GM18519 (cell line): ENCODE data around the gene MYCL.
"Not testable (repeated sequence)": the region's sequence is repeated elsewhere in the genome, so short reads cannot be mapped to it uniquely, and the experiment has no call there.

Experiments
- ATAC-seq: cut with Tn5 transposase; IDR thresholded peaks from one replicate; pipeline ENCODE4 v1.9.1; 2021; ENCODE audit warnings: mild to moderate bottlenecking, moderate library complexity; ENCODE audit not compliant: unreplicated experiment, low FRiP score

MYCL gene

GRCh38 chr1:39922251-39922688 is 20.6 kb upstream of the MYCL start:
- ATAC-seq: no peak

DNA sequence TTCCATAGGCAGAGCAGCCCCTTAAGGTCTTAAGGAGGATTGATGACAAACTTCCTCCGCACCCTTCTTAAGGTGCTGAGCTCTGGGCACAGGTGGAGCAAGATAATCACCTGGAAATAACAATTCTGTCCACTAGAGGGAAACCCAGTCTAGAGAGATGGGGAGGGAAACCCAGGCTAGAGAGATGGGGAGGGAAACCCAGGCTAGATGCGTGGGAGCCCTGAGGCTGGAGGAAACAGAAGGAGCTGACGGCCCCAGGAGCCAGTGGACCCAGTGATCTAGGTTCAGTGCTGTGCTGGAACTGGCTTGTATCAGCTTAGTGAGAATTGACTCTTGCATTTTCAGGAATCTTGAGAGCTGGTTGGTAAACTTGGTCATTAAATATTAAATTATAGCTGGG is 17.8 kb upstream of the MYCL start:
- no peak for ATAC-seq

DNA sequence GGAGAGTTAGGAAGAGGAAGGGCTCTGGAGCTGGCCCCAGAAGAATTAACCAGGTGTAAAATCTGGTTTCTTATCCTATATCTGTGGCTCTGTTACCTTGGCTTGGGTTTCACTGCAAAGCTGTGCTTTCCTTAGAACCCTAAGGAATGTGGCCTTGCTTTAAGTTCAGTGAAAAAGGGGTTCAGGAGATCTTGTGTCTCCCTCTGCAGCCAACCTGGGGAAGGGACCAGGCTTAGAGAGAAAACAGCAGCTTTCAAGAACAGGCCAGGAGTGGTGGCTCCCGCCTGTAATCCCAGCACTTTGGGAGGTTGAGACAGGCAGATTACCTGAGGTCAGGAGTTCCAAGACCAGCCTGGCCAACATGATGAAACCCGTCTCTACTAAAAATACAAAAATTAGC is 16.1 kb upstream of the MYCL start:
- ATAC-seq: no peak

DNA sequence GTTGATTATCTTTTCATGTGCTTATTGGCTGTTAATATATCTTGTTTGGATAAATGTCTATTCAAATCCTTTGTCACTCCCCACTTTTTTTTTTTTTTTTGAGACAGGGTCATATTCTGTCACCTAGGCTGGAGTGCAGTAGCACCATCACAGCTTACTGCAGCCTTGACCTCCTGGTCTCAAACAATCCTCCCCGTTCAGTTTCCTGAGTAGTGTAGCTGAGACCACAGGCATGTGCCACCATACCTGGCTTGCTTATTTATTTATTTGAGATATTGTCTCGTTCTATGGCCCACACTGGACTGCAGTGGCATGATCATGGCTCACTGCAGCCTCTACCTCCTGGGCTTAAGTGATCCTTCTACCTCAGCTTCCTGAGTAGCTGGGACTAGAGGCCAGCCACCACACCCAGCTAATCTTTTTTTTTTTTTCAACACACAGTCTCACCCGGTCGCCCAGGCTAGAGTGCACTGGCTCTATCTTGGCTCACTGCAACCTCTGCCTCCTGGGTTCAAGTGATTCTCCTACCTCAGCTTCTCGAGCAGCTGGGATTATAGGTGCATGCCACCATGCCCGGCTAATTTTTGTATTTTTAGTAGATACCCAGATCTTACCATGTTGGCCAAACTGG is 13.9 kb upstream of the MYCL start:
- ATAC-seq: no peak

- not testable (repeated sequence) for ATAC-seq
Observed at GRCh38 chr1:39913136-39913535, 11.4 kb upstream of the MYCL start.

DNA sequence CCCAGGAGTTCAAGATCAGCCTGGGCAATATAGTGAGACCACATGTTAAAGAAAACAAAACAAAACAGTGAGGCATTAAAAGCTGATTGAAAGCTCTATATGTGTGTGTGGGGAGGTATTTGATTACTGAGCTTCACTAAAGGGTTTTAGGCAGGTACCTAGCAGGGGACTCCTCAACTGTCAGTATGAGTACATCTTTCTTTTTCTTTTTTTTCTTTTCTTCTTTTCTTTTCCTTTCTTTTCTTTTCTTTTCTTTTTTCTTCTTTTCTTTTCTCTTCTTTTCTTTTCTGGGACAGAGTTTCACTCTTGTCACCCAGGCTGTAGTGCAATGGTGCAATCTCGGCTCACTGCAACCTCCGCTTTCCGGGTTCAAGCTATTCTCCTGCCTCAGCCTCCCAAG is 8.5 kb upstream of the MYCL start:
- ATAC-seq: no peak

- ATAC-seq: no peak
Observed at GRCh38 chr1:39908534-39908933, 6.8 kb upstream of the MYCL start.

- no peak for ATAC-seq
Observed at GRCh38 chr1:39907528-39908453, 6.1 kb upstream of the MYCL start.

- ATAC-seq: no peak
Observed at GRCh38 chr1:39905172-39905571, 3.5 kb upstream of the MYCL start.

GRCh38 chr1:39902460-39902807 is 717 bp upstream of the MYCL start:
- no peak for ATAC-seq

- ATAC-seq: no peak
Observed at GRCh38 chr1:39901464-39901713, 328 bp downstream of the MYCL start.

DNA sequence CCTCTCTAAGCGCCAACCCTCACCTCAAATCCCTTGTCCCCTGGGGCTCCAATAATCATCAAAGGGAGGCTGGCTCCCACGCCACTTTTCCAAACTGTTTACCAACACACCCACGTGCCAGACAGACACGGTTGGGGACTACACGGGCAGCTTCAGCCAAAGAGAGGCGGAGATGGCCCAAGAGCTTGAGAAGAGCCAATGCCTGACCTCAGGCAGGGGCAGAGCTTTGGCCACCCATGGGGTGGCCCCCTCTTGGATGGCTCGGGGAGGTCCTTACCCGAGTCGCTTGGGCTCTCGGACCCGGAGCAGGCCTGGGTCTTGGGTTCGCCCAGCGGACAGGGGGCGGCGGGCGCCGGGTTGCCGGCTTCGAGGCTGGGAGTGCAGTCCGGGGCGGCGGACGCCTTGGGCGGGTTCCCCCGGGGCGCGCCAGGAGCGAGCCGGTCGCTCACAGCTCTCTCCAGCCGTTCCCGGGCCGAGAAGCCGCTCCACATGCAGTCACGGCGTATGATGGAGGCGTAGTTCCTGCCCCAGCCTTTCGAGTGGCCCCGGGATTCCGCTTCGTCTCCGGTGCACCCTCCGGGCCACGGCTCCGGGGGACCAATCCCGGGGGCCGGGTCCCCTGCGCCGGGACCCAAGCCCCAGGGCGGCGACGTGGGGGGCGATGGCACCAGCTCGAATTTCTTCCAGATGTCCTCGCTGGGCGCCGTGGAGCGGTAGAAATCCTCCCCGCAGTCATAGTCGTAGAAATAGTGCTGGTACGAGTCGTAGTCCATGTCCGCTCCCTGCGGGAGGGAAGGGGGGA is 854 bp downstream of the MYCL start:
- ATAC-seq: no peak

DNA sequence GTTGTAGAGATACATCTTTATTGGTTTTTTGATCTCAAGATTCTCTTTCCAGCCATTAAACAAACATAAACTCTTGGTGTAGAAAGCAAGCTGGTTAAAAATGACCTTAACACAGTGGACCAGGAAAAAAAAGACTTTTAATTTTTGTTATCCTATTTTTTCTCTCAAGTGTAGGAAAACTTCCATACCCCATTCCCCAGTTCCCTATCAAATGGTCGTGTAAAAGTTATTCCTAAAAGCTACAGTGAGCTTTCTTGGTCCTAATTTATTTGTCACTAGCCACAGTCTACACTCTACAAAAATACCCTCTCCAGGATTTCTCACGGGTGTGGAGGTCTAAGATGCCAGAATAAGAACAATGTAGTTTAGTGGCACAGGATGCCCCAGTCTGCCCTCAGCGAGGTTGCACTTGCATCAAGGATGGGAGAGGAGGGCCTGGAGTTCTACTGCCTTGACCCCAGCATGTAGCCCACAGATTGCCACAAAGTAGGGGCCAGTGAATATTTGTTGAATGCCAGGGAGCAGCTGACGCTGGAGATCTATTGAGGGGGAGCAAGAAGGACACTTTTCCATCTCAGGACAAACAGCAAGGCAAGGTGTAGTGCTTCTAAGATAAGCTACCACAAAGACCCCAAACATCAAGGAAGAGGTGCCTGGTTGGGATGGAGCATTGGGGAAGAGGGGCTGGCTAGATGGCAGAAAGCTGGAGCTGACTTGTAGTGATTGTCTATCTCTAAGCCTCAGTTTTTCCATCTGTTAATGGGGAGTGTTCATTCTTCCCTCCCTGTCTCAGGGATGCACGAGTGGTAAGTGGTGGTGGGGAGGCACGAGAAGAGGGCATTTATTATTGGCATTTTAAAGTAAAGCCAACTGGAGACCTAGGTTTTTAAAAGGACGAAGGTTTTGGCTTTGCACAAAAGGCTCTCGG is 1.8 kb downstream of the MYCL start:
- no peak for ATAC-seq

GRCh38 chr1:39898648-39899603 is 2.8 kb downstream of the MYCL start:
- ATAC-seq: no peak

GRCh38 chr1:39898191-39898590 is 3.5 kb downstream of the MYCL start:
- no peak for ATAC-seq

DNA sequence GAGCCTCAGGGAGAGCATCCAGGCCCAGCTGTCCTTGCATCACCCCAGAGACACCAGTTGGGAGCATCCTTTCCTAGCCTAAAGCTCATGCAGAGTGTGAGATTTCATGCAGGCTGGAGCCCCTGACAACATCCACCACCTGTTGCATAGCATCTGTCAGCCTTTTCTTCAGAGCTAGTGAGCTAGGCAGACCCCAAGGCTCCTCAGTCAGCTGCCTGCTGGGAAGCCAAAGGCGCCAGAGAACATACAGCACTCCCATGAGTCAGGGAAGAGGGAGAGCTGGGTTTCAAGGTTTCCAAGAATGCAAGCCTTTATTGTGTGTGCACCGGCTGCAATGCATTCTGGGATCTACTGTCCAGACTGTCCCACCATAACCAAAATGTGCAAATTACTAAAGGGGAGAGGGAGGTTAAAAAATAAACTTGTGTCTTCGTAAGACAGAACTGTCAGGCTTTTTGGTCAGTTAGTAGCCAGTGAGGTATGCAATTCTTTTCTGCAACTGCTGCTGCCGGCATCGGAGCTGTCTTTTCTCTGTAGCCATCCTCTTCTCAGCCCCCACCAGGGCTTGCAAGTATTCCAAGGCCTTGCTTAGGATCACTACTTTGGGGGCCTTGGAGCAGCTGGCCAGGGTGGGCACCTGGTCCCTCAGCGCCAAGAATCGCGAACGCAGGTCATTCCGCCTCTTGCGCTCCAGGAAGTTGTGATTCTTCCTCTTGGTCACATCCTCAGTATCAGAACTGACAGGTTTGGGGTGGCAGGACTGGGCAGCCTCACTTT is 4.6 kb downstream of the MYCL start:
- no peak for ATAC-seq

DNA sequence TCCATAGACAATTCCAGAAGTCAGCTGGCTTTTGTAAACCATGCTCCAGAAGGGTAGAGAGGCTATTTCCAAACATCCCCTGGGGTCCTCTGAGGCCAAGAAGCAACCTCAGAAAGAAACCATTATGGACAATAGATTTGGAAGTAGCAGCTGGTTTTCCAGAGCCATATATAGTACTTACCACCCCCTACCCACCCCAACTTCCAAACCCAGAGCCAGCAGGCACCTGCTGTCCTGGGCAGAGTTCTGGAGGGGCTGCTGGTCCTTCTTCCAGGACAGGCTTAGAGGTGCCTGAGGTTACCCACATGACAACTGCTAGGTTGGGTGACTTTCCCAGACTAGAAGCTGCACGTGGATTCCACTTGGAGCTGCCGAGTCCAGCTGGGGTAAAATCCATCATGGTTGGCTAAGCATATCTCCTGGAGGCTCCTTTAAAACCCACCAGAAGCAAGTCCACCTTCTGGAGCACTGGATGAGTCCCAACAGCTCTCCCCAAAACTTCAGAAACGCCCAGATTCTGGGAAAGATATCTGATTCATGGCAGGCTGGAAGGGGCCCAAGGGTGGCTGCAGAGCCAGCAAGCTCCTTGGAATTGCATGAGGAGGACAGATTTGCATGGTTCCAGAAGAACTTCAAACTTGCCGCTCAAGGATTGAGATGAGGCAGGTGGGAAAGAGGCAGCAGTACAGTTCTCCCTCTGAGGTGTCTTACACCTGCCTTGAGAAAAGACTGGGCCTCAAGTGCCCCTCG is 5.8 kb downstream of the MYCL start:
- ATAC-seq: no peak
